ENCODE results near the gene PITRM1.
A peak's percentile ranks its signal among the peaks of the same experiment; 100 is the strongest.
"Not testable (repeated sequence)": the region's sequence is repeated elsewhere in the genome, so short reads cannot be mapped to it uniquely, and the experiment has no call there.

The PITRM1 gene, protein sequence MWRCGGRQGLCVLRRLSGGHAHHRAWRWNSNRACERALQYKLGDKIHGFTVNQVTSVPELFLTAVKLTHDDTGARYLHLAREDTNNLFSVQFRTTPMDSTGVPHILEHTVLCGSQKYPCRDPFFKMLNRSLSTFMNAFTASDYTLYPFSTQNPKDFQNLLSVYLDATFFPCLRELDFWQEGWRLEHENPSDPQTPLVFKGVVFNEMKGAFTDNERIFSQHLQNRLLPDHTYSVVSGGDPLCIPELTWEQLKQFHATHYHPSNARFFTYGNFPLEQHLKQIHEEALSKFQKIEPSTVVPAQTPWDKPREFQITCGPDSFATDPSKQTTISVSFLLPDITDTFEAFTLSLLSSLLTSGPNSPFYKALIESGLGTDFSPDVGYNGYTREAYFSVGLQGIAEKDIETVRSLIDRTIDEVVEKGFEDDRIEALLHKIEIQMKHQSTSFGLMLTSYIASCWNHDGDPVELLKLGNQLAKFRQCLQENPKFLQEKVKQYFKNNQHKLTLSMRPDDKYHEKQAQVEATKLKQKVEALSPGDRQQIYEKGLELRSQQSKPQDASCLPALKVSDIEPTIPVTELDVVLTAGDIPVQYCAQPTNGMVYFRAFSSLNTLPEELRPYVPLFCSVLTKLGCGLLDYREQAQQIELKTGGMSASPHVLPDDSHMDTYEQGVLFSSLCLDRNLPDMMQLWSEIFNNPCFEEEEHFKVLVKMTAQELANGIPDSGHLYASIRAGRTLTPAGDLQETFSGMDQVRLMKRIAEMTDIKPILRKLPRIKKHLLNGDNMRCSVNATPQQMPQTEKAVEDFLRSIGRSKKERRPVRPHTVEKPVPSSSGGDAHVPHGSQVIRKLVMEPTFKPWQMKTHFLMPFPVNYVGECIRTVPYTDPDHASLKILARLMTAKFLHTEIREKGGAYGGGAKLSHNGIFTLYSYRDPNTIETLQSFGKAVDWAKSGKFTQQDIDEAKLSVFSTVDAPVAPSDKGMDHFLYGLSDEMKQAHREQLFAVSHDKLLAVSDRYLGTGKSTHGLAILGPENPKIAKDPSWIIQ

DNA sequence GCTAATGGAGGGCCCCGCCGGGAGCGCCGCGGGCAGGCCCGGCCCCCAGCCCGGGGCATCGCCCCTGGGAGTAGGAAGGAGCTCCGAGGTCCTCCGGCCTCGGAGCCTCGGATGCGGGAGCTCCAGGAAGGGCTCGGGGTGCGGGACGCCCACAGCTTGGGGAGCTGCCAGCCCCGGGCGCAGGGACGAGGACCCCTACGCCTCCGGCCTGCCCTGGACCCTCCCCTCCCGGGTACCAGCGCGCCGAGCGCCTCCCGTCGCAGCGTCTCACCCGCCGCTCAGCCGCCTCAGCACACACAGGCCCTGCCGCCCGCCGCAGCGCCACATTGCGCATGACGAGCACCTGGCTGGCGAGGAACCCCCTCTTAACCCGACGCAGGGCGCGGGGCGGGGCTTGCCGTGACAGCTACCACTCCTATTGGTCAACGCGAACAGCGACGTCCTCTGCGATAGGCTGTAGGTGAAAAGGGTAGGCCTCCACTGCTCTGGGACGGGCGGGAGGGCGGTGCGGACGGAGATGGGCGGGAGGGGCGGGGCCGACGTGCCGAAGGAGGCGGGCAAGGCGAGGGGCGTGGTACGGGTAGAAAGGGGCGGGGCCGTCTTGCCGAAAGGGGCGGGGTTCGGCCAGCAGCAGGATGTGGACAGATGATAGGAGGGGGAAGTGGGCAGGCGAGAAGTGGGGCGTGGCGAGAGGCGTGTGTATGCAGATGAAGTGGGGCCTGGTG is at the start of gene PITRM1:
PITRM1 (minus strand) TSS at position 337 of the 725 bp plus-strand sequence; CDS start at position 327, 10 bp downstream.
- DNase-seq = peak; percentile 99

DNA sequence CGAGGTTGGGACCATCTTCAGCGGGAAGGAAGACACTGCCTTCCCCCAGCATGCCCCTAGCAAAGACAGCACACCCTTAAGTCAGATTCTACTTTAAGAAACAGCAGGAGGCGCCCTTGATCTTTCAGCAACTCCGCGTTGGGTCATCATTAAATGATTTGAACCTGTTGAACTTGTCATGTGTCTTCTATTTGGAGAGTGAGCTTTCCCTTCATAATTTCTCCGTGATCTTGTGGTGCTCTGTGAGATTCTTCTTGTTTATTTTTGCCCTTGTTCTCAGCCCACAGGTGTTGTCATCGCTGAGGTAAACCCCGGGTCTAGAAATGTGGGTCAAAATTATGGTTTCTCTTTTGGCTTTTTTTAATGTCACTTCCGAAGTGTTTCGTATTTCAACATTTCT is 49.5 kb upstream of the PITRM1 start:
- DNase-seq = no peak

DNA sequence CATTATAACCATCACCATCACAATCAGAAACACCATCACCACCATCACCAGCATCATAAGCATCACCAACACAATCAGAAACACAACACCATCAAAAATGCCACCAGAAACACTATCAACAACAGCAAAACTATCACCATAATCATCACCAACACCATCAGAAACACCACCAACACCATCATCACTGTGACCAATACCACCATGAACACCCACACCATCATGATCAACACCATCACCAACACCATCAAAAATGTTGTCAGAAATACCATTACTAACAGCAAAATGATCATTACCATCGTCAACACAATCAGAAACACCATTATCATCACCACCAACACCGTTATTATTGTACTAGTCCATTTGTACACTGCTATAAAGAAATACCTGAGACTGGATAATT is 49.0 kb upstream of the PITRM1 start:
- DNase-seq = not testable (repeated sequence)

DNA sequence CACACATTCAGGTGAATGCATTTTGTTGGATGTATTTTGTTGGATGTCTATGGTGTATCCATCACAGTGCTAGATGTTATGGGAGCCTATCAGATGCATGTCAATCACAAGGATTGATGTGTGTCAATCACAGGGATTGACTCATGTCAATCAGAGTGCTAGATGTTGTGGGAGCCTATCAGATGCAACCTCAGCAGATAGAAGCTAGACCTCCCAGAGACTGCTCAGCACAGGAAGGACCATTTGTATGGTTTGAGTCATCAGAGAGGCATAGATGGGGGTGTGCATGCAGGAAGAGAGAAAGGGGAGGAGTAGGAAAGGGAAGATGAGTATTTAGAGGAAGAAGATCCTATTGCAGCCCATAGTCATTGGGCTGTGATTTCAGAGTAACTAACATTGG is 48.3 kb upstream of the PITRM1 start:
- no peak for DNase-seq

DNA sequence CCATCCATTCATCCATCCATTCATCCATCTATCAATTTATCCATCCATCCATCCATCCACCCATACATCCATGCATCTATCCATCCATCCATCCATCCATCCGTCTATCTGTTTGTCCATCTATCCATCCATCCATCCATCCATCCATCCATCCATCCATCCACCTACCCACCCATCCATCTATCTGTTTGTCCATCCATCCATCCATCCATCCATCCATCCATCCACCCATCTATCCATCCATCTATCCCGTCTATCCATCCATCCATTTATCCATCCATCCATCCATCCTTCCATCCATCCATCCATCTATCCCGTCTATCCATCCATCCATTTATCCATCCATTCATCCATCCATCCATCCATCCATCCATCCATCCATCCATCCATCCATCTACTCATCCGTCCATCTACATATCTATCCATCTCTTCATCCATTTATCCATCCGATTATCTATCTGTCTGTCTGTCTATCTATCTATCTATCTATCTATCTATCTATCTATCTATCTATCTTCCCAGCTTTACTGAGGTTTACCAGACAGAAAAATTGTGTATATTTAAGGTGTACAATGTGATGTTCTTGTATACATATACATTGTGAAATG is 46.5 kb upstream of the PITRM1 start:
- not testable (repeated sequence) for DNase-seq

DNA sequence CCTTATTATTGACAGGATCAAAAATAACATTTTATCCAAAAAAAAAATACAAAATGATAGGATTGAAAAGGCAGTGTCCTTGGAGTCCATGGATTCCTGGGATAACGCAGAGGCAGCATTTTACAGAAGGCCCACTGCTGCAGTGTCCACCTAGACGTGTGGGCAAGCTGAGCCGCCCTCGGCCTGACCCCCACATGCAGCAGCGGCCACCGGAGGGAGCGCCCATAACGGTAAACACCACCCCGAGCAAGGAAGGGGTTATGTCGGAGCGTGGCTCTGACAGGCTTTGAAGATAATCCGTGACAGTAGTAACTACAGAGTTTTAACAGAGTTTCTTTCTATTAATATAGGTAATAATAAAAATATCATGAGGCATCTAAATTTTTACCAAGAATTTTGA is 45.3 kb upstream of the PITRM1 start:
- DNase-seq = no peak

DNA sequence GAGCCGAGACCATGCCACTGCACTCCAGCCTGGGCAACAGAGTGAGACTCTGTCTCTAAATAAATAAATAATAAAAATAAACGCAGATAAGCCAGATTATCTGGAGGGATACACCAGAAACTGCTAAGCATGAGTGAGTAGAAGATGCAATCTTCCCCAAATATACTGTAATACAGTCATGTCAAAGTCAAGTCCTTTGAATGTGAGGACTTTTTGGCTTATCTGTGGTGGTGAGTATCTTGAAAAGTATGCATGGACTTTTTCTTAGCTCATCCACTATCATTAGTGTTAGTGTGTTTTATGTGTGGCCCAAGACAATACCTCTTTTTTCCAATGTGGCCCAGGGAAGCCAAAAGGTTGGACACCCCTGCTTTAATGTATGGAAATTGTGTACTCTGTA is 44.7 kb upstream of the PITRM1 start:
- no peak for DNase-seq

DNA sequence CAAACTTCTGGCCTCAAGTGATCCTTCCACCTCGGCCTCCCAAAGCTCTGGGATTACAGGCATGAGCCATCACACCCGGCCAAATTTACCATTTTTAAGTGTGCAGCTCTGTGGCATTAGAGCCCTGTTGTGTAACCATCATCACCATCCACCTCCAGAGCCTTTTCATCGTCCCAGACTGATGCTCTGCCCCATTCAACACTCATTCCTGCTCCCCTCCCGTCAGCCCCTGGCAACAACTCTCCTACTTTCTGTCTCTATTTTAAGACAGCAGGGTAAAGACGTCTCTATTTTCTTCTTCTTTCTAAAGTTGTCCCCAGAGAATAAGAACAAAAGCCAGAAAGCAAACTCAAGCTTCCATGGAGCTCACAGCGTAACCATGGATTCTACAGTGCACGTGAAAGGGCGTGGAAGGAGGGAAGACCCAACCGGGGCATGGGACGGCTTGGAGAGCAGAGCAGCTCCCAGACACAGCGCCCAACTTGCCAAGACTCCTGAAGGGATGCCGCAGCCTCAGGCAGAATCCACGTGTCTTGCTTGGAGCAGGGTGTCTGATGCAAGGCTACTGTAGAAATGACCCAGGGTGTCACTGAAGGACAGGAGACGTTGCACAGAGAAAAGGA is 42.7 kb upstream of the PITRM1 start:
- DNase-seq = no peak

DNA sequence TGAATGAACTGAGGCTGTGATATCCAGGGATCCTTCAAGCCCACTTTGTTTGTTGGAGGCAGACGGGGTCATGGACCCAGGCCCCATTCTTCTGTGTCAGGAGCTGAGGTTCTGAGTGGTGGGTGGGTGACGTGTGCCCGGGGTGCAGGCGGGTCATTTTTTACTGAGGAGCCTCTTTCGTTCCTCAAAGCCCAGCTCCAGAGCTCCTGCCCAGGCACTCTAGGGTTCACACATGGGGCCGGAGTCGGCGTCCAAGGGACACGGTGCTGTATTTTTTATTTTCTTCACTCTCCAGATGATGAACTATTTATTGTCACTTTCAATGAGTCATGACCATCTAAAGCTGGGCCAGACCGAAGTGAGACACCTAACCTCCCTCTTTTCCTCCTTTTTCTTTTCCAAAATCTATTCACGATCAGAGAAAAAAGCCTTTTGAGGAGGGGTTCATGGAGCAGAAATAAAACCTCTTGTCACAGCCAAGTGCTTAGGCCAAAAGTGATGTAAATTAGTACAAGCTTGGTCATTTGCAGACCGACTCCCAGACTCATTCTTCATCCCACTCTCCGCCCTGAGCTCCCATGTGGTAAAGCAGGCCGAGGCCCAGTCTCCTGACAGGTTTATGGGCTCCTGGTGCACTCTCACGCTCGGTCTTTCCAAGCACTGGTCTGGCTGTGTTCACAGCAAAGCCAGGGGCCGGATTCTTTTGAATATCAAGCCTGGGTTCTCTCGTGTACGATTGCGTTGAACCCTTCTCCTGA is 41.4 kb upstream of the PITRM1 start:
- no peak for DNase-seq

DNA sequence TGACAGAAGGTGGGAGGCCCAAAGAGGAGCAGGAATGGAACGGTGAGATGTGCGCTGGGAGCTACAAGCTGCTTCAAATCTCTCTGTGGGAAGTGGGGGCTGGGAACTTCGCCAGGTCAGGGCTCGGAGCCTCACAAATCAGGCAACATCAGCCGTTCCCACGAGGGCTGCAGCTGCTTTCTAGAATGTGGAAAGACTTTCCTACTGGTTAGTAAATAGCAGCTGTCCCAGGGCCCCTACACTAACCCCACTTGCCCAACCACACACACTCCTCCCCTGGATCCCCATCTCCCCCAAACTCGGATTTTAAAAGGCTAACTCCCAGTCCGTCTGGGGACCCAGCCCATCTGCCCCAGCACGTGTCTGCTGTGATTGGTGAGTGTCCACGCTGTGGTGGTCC is 40.6 kb upstream of the PITRM1 start:
- no peak for DNase-seq

DNA sequence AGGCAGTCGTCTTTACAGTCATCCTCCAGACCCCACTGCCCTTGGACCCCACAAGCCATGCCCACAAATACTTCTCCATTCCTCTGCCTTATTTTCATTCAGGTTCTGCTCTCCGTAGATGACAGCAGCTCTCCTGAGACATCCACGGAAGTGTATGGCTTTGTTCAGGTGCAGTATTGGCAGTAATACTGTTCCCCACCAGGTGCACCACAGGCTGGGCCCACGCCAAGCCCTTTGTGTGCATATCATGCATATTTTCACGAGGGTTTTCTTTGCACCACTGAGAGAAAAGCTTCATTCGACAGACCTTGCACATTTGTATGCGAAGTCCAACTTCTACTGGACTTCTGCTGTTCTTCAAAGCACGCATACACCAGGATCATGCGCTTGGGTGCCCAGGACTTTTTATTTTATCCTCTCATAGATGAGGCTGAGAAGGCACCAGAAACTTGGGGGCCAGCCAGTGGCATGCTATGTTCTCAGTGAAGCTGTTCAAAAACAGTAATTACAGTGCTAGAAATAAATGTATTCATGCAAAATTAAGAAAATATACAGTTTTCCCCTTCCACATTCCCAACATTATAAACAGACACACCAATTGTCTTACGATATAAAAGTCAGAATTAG is 37.8 kb upstream of the PITRM1 start:
- no peak for DNase-seq

DNA sequence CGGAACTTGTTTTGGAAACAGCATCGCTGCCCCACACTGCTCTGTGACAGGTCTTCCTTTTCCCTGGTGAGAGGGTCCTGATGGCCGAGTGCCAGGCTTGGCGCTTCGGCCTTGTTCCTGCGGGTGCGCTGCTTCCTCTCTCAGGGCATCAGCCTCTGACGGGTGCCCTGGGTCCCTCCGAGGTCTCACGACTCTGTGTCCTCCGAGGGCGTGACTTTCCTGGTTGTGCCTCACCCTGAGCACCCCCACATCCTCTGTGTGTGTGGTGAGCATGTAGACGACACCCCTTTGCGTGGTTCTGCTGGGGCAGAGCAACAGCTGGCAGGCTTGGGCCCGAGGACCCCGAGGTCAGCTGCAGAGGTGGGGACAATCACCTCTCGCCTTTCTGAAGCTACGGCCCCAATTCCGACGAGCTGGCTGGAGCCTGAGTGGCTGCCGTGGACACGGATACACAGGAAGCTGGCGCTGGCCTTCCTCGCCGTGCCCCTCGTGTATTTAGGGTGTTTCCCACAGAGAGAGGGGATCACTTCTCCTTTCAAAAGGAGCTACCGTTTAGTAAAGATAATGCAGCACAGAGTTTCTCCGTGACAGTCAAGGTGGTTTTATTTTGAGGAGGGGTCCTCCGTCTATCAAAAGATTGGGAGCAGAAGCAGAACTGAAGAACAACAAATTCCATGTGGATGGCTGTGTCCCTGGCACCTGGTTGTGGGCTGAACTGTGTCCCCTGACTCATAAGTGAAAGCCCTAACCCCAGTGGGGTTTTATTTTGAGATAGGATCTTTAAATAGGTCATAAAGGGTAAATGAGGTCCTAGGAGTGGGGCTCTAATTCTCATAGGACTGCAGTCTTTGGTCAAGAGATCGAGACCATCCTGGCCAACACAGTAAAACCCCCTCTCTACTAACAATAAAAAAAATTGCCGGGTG is 36.2 kb upstream of the PITRM1 start:
- DNase-seq = peak; percentile 17

DNA sequence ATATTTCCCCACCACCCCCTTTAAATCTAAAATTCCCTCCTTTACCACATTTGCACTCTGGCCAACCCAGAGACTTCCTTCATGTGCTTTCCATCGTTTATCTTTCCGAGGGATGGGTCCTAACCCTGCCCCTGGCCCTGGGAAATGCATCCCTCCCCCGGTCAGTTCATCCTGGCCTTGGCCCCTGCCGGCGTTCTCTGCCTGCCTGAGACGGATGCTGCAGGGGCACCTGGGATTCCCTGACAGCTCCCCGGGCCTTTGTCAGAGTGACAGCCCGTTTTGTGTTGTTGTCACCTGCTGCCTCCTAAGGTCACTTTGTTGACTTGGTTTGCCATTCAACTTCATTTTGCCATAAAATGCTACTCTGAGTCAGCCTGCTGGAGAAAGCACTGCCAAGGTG is 34.8 kb upstream of the PITRM1 start:
- no peak for DNase-seq

DNA sequence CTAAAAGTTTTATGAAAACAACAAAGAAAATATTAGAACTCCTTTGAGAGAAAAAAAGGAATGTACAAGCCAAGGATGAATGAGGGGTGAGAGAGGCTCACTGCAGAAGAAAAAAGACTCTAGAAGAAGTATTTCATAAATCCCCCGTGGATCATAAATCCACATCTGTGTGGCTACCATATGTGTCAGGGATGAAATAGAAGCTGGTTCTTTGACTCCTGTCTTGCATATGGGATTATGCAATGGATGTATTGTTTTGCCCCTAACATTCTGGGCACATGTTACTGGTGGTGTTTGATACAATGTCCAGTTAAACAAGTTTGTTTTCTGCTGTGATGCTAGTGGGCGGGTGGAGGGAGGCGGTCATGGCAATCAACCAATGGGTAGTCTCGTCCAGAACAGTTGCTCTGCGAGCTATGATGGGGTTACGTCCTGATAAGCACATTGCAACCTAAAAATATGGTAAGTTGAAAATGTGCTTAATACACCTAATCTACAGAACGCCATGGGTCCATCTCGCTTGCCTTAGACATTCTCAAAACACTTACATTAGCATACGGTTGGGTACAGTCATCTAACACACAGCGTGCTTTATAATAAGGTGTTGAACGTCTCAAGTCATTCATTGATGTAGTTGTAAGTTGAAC is 34.1 kb upstream of the PITRM1 start:
- DNase-seq = no peak

DNA sequence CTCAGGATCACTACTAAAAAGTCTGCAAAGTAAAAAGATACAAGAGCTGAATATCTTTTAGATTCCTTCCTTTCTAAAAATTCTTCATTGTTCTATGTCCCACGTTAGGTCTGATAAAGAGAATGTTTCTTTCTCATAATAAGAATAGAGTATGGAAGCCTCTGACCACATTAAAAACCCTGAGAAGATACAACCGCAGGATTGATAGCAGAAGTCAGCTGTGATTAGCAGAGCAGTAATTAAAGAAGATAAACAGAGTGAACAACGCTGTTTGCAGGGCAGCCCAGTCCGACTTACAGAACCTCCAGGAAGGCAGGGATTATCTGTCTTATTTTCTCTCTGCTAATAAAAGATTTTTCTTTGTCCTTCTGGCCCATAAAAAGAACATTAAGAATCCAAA is 31.4 kb upstream of the PITRM1 start:
- DNase-seq = no peak

DNA sequence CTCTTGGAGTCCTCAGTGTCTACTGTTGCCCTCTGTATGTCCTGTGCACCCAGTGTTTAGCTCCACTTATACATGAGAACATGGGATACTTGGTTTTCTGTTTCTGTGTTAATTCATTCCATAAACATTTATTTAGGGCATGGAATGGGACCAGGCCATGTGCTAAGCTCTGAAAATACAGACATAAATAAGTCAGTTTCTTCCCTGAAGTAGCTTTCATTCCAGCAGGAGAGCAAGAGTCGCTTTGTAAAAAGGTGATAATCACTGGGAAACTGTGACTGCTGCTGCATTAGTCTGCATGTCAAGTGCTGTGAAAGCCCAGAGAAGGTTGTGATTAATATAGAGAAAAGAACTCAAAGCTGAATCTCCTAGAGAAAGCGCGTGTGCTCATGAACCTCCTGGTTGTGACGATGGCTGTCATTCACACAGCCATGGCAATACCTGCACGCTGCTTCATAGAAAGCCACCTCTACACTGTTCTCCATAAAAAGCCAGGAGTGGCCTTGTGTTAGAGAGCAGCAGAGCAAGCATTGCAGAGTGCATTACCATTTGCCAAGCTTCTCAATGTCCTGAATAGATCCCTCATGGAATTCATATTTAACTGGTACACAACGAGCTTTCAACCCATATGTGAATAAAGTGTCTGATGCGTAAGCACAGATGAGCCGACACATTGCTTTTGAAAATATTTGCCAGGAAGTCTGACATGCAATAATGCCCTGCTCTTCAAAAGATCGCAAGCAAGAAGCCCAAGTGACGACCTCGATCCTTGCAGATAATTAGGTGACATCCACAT is 30.6 kb upstream of the PITRM1 start:
- DNase-seq = no peak

DNA sequence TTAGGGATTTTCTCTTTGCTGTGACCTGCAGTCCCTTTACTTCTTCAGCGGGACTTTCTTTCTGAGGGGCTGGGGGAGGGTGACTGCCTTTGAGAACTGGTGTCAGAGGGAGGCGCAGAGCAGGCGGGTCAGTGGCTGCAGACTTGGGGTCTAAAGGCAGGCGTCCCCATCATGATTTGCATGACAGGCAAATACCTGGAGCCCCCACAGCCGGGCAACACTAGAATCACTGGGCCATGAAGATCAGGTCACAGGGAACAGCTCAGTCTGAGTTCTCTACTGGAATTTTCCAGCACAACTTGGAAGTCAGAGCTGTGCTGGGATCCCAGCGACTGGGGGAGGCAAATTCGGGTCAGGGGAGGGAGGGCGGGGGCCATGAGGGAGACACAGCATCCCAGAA is 29.2 kb upstream of the PITRM1 start:
- DNase-seq = no peak

DNA sequence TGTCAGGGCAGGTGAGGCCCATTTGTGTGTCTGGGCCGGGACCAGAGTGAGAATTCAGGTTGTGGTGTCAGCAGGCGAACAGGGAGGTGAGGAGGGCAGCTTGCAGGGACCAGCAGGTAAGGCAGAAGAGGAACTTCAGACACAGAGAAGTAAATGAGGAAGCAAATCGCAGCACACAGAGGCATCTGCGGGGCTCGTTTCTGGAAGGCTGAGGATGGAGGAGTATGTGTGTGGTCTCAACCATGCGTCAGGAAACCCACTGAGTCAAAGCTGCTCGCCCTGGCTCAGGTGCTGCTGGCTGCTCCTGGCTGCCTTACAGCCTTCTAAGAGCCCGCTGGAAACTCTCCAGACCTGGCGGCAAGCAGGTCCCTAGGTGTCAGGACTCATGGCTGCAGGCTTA is 26.9 kb upstream of the PITRM1 start:
- DNase-seq = no peak

Measured in suppressor macrophage treated with lipopolysaccharide for 4 hours (primary cell).